Germinal center (tissue), 1 donor: ENCODE data around the gene ABHD6.
A peak's percentile ranks its signal among the peaks of the same experiment; 100 is the strongest.
"Not testable (repeated sequence)": the region's sequence is repeated elsewhere in the genome, so short reads cannot be mapped to it uniquely, and the experiment has no call there.

Experiments used
- DNase-seq: peaks from one replicate; pipeline ENCODE4 v3.0.0; 2012; ENCODE audit warnings: mixed read lengths, low spot score

The ABHD6 gene

DNA sequence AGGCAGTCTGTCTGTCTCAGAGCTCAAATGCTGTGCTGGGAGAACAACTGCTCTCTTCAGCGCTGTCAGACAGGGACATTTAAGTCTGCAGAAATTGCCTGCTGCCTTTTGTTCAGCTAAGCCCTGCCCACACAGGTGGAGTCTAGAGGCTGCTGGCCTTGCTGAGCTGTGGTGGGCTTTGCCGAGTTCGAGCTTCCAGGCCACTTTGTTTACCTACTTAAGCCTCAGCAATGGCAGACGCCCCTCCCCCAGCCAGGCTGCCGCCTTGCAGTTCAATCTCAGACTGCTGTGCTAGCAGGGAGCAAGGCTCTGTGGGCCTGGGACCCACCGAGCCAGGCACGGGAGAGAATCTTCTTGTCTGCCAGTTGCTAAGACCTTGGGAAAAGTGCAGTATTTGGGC, 43.5 kb downstream of the ABHD6 start:
- DNase-seq, result no peak

DNA sequence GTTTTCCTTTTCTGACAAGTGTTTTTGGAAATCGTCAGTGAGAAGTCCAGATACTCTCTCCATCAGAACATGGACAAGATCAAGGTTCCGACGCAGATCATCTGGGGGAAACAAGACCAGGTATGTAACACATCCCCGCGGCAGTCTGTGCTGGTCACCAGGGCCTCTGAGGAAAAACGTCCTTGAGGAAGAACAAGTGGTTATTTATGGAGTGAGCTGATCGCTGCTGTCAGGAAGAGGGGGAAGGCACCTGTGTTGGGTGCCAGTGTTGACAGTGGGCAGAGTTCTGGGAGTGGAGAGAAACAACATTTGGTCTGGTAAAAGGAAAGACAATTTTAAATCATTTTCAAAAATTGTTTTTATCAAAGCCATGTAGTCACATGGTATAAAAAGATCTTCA, 47.7 kb downstream of the ABHD6 start:
- no peak for DNase-seq

DNA sequence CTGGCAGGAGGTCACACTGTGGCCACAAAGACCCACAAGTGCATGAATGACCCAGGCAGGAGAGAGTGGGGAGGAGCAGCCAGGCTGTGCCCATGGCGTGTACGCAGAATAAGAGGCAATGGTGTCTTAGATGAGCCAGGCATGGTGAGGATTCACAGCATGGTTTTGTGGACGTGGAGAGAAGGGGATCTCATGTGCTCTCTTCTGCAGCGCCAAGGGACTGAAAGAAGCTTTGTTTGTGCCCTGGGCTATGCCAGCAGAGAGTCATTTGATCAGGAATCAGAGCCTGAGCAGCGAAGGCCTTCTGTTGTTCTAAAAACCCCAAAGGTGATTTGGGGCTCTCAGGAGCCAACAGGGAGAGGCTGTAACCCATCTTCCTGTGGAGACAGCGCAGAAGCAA, 49.8 kb downstream of the ABHD6 start:
- DNase-seq, result no peak

DNA sequence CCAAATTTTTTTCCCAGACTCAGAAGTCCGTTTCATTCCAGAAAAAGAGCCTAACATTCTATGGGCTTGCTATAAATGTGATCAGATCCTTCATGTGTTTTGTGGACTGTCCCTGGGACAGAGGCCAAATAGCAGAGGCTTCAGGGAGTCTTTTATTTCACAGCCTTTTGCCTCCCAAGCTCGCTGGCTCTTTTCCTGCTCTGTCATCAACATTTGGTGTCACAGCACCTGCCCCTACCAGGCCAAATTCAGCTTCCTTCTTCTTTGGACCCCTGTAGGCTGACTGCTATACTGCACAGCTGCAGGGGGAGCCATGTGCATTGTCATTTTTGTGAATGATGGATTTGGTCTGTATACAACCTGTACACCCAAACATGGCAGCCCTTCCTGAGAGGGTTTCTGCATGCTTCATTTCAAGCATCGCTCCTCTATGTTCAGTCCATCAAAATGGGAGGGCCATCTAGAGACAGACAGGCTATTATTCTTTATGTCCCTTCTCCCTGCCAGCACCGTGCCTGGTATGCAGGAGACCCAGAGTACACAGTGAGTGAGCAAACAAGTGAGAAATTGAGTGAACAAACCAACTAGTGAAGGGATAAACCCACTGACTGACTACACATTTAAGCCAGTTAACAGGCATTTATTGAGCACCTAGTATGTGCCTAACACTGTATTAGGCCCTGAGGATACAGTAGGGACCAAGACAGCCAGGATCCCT, 50.6 kb downstream of the ABHD6 start:
- peak; percentile 19 for DNase-seq

DNA sequence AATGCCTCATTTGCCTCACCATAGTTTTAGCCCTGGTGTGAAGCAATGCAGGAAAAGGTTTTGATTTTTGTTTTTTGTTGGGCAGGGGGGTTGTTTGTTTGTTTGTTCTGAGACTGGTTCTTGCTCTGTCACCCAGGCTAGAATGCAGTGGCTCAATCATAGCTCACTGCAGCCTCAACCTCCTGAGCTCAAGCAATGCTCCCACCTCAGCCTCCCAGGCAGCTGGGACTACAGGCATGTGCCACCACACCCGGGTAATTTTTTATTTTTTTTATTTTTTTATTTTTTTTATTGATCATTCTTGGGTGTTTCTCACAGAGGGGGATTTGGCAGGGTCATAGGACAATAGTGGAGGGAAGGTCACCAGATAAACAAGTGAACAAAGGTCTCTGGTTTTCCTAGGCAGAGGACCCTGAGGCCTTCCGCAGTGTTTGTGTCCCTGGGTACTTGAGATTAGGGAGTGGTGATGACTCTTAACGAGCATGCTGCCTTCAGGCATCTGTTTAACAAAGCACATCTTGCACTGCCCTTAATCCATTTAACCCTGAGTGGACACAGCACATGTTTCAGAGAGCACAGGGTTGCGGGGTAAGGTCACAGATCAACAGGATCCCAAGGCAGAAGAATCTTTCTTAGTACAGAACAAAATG, 51.5 kb downstream of the ABHD6 start:
- not testable (repeated sequence) for DNase-seq

DNA sequence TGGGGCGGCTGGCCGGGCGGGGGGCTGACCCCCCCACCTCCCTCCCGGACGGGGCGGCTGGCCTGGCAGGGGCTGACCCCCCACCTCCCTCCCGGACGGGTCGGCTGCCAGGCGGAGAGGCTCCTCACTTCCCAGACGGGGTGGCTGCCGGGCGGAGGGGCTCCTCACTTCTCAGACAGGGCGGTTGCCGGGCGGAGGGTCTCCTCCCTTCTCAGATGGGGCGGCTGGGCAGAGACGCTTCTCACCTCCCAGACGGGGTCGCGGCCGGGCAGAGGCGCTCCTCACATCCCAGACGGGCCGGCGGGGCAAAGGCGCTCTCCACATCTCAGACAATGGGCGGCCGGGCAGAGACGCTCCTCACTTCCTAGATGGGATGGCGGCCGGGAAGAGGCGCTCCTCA, 52.9 kb downstream of the ABHD6 start:
- DNase-seq, result not testable (repeated sequence)

DNA sequence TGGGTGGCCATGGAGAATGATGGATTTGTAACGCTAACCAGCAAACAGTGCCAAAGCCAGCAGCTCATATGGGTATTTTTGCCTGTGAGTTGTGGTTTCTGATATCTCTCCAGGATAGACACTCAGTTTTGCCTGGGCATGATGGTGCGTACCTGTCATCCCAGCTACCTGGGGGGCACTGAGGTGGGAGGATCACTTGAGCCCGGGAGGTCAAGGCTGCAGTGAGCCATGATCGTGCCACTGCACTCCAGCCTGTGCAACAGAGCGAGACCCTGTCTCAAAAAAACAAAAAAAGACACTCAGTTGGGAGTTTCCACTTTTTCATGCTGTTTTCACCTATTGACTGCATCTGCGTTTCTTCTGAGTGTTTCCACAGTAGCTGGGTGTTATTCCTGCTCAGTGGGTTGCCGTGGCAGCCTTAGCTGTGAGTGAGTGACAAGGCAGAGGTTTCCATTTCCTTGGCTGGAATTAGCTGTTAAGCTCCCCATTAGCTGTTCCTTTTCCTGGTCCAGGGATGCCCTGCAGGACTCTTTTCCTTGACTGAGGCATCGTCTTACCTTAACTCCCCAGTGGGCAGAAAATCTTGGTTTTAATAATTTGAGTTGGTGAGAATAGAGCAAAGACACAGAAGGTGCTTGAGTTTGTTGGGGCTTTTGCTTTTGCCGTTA, 54.2 kb downstream of the ABHD6 start:
- no peak for DNase-seq

DNA sequence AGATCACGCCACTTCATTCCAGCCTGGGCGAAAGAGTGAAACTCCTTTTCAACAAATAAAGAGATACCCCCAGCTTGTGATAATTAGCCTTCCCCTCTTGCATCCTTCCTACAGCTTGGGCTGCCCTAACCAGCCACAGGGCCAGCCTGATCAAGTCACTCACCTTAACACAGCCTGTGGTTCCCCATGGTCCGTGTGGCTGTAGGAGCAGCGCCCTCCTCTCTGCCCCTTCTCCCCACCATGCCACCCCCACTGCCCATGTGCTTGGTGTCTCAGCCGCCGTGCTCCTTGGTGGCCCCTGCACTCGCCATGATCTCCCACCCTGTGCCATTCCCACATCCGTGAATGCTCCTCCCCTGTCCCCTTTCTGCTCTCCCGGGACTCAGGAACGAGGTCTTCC, 55.3 kb downstream of the ABHD6 start:
- no peak for DNase-seq

DNA sequence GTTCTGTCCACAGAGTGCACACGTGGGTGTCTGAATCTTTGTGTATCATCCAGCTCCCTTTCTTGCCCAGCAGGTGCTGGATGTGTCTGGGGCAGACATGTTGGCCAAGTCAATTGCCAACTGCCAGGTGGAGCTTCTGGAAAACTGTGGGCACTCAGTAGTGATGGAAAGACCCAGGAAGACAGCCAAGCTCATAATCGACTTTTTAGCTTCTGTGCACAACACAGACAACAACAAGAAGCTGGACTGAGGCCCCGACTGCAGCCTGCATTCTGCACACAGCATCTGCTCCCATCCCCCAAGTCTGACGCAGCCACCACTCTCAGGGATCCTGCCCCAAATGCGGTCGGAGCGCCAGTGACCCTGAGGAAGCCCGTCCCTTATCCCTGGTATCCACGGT, 55.9 kb downstream of the ABHD6 start:
- DNase-seq, result no peak

DNA sequence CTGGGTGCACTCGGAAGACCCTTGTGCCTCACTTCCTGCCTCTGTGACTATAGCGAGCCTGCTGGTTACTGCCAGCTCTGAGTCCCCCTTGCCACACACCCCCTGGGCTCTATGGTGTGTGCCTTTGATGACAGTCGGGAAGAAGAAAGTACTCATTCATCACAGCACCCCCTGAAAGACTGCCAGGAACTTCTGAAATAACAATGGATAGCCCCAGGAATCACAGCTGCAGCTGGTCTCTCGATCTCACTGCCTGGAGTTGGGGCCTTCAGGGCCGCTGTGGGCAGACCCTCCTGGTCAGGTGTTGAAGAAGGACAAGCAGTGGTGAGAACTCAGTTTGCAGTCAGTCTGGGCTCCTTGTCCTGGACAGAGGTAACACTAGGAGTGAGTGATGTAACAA, 58.7 kb downstream of the ABHD6 start:
- DNase-seq, result no peak

DNA sequence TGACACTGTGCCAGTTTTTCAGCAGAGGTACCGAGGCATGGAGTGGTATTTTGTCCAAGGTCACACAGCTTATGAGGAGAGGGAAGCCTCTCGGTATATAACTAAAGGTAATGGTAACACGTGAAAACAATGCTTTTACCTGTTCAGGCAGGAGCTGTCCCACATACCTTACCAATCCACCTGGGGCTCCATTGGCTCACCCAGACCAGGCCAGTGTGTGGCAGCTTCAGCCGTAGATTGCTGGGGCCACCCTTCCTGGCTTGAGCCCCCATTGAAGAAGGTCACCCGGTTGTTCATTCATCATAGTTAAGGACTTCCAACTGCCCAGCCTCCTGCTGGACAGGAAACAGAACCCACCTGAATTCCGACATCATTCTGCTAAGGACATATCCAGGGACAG, 59.3 kb downstream of the ABHD6 start:
- DNase-seq, result no peak

DNA sequence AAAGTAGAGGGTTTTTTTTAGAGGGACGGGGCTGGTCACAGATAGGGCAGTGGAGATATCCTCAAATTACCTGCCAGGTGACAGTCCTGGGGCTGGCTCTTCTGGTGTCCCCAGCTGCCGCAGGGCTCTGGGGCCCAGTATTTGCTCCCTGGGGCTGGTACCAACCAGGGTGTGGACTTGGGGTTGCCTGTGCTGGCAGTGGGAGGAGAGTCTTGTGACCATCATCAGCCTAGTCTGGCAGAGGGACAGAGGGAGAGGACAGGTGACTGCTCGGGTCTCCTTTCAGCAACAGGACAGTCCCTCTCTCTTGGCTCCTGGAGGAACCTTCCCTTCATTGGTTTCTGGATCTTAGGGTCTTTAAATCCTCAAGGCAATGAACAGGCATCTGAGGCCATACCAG, 60.6 kb downstream of the ABHD6 start:
- DNase-seq, result no peak

DNA sequence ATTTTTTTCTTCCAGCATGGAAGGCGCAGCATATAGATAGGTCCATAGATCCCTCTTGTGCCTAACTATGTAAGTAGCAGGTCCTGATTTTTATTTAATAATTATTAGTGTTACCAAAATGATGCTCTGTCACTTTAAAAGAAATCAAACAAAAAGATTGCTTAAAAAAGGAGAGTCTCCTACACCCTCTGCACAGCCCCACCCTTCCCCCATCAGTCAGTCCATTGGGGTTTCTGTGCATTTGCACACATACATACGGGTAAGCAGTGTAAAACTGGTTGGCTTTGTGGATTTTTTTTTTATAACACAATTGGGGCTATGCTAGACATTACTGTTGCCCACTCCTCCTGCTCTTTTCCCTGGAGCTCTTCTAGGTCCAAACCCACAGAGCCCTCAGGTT, 61.5 kb downstream of the ABHD6 start:
- DNase-seq, result no peak

DNA sequence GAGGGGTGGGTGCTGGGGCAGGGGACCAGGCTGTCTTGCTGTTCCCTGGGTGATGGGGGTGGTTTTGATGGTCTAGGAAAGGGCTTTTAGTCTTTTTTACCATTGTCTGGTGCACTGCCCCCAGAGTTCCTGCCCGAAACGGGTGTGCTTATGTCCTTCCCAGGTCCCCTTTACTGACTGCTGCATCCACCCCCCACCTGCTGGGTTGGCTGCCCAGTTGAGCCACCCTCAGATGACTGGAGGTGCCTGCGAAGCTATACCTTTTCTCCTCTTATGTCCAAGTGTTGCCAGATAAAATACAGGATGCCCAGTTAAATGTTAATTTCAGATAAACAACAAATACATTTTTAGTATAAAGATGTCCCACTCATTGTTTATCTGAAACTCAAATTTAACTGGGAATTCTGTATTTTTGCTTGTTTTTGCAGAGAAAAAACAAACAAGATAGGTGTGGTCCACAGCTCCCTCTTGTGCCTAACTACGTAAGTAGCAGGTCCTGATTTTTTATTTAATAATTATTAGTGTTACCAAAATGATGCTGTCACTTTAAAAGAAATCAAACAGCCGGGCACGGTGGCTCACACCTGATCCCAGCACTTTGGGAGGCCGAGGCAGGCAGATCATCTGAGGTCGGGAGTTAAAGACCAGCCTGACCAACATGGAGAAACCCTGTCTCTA, 62.4 kb downstream of the ABHD6 start:
- DNase-seq, result peak; percentile 20

DNA sequence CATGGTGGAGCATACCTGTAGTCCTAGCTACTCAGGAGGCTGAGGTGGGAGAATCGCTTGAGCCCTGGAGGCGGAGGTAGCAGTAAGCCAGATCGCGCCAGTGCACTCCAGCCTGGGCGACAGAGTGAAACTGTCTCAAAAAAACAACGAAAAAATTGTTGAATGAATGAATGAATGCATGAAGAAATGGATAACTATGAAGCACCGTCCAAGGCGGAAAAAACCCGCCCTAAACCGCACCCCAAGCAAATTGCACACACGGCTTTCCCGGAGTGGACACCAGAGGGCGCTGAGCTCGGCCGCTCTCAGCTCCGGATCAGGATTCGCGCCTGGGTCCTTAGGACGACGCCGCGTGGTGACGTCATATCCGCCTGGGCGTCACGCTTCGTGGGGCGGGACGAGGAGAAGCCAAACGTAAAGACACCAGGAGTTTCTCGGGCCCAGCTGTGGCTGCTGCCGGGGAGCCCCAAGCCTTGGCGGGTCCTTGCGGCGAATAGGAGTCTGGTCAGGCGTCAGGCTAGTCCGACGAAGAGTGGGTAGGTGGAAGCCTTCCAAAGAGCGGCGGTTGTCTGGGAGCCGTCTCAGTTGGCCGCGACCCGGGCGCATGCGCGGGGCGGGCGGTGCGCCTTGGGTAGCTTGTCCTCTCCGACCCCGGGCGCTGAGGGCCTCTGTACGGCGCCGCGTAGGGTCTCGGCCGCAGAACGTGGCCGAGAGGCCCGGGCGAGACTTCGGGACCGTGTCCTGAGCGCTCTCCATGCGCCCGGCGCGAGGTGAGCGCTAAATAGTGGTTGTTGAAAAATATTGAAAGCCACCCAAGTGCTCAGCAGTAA, 68.5 kb downstream of the ABHD6 start, which contains the start of the genes HTD2 and RPP14:
HTD2 (plus strand) TSS at position 639 of the 830 bp plus-strand sequence. CDS start 11,094 bp downstream, outside the sequence.
RPP14 (plus strand) TSS at position 364 of the 830 bp plus-strand sequence. CDS start 4,085 bp downstream, outside the sequence.
- peak; percentile 93 for DNase-seq

DNA sequence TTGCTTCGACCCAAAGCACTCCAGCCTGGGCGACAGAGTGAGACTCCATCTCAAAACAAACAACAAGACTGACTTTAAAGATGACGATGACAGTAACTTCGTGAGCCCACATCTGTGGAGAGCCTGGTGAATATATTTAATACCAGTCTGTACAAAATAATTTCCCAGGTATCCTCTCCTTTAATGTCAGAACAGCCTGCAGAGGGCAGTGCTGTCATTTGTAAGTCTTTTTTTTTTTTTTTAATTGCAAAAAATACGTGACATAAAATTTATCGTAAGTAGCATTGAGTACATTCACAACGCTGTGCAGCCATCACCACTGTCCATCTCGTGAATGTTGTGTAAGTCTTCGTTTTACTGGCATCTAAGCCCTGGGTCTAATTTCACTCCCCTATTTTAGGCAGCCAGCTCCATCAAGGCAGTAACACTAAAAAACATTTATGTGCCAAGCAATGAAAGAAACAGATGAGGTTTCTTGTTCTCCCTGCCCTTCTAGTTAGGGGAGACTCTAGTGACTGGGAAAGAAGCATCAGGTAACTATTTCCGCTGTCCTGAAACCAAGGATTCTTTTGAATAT, 70.1 kb downstream of the ABHD6 start:
- DNase-seq, result peak; percentile 63

DNA sequence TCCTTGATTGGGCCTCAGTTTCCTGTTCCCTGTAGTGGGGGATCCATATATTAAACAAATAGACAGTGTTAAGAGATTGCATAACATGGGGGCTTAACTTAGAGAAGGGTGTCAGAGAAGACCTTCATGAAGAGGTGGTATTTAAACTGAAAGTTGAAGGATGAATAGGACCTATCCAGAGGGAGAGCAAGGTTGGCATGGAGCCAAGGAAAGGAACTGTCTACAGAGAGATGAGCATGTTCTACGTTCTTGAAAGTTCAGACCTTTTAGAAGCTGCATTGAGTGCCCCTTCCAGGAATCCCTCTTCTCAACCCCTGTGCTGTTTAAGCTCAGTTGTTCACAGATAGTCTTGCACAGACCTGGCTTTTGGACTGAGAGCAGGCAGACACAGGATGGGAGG, 71.1 kb downstream of the ABHD6 start:
- no peak for DNase-seq

DNA sequence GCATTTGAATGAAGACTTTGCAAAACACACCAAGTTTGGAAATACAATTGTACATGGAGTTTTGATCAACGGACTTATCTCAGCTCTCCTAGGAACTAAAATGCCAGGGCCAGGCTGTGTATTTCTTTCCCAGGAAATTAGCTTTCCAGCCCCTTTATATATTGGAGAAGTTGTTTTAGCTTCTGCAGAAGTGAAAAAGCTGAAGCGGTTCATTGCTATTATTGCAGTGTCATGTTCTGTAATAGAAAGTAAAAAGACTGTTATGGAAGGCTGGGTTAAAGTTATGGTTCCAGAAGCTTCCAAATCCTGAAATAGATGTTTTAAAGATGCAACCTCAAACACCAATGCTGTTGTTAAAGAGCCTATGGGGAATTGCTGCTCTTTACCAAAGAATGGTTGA, 80.2 kb downstream of the ABHD6 start:
- DNase-seq, result no peak

DNA sequence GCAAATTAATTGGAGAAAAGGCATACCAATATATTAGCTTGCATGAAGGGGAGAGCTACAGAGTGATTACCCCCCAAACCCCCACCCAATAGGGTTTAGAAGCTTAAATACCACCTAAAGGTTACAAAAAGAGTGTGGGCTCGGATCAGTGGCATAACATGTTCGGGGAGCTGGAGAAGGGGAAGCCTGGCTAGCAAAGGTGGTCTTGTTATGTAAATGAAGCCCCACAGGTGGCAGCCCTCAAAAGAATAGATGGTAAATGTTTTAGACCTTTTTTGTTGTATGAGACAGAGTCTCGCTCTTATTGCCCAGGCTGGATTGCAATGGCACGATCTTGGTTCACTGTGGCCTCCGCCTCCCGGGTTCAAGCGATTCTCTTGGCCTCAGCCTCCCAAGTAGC, 84.2 kb downstream of the ABHD6 start:
- DNase-seq, result no peak

DNA sequence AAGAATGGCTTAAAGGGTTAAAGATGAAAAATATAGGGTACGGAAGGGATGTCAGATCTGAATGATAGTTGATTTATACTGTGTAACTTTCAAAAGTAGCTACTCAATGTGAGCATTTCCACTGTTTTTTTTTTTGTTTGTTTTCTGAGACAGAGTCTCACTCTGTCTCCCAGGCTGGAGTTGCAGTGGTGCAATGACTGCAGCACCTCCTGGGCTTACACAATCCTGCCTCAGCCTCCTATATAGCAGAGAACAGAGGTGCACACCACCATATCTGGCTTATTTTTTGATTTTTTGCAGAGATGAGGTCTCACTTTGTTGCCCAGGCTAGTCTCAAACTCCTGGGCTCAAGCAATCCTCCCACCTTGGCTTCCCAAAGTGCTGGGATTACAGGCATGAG, 85.2 kb downstream of the ABHD6 start:
- DNase-seq, result no peak
